ENCODE measurements around the gene ZGLP1. TPM values are rescaled to one million over a fixed set of nuclear protein-coding genes. Genes with fewer than 3 reads are reported as not detected.
A peak's percentile ranks its signal among the peaks of the same experiment; 100 is the strongest.

The ZGLP1 gene
- total and polyA plus RNA-seq, 2 of the 13 experiments (the other 11 are each of a cell fraction or from before 2014, with no cell fraction given) = 2.4 to 3.0 TPM

DNA sequence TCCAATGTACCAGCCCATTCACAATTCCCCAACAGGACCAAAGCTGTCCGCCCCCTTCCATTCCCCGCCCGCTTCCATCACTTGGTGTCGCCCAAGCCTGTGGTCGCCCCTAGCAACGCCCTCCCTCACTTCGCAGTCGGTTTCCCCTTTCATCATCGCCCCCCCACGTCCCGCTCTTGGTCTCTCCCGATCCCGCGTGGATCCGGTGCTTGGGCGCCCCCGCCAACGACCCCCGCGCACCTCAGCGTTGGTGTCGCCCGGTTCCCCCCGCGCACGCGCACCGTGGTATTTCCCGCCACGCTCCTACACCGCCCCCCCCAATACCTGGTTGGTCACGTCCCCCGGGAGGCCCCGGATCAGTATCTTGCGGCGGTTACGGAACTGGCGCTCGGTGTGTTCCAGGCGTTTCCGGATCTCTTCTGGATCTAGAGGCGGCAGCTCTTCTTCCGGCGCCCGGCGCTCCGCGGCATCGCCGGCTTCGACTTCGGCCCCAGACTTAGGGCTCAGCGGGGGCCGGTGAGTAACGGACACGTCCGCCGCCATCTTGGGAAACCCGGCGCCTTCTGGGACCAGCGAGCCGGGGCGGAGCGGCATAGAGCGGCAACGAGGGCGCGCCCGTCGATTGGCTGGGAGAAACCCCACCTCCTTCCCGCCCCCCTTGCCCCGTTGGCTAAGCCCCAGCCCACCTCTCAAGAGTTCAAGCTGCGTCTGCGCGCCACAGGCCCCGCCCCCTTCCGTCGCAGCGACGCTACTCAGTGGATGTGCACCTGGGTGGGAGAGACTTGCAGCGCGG is 23.5 kb upstream of the ZGLP1 start, which contains the start of gene RAVER1 (continued):
- TF ChIP-seq THAP7 (CRISPR knock-in tag; IDR thresholded peaks at IDR 0.05) = no peak
- no peak for TF ChIP-seq JDP2 (CRISPR knock-in tag; IDR thresholded peaks at IDR 0.05; ENCODE audit: borderline replicate concordance)
- TF ChIP-seq TARDBP (CRISPR knock-in tag; IDR thresholded peaks at IDR 0.05) = 0 out of 2 replicates have a peak, but pooled peaks have one; percentile 29
- TF ChIP-seq SMAD3 (CRISPR knock-in tag; IDR thresholded peaks at IDR 0.05) = peak; percentile 55; the same call in 1 of the 2 replicates
- no peak for TF ChIP-seq SIX4 (CRISPR knock-in tag; IDR thresholded peaks at IDR 0.05)
- no peak for TF ChIP-seq ZNF546 (CRISPR knock-in tag; conservative IDR thresholded peaks at IDR 0.05)
- TF ChIP-seq ELK4 (CRISPR knock-in tag; IDR thresholded peaks at IDR 0.05; ENCODE audit: borderline replicate concordance) = no peak
- TF ChIP-seq RFX3 (CRISPR knock-in tag; IDR thresholded peaks at IDR 0.05) = peak; percentile 71
- TF ChIP-seq TRIM22 (IDR thresholded peaks at IDR 0.05) = no peak
- no peak for TF ChIP-seq DNMT3B (CRISPR knock-in tag; conservative IDR thresholded peaks at IDR 0.05)
- peak; percentile 76 for TF ChIP-seq ATF7-NPFF (CRISPR knock-in tag; IDR thresholded peaks at IDR 0.05; ENCODE audit: low read depth)
- no peak for TF ChIP-seq ZNF17 (CRISPR knock-in tag; IDR thresholded peaks at IDR 0.05)
- TF ChIP-seq SMAD9 (CRISPR knock-in tag; IDR thresholded peaks at IDR 0.05) = no peak
- TF ChIP-seq SP5 (CRISPR knock-in tag; IDR thresholded peaks at IDR 0.05; ENCODE audit: borderline replicate concordance, low read depth) = no peak
- TF ChIP-seq MBD4 (IDR thresholded peaks at IDR 0.05; ENCODE audit: borderline replicate concordance, low read length) = no peak
- TF ChIP-seq SALL1 (CRISPR knock-in tag; IDR thresholded peaks at IDR 0.05) = peak; percentile 71; the same call in 1 of the 2 replicates
- peak; percentile 60; the same call in 1 of the 2 replicates for TF ChIP-seq KDM2A (CRISPR knock-in tag; IDR thresholded peaks at IDR 0.05; ENCODE audit: borderline replicate concordance, low read depth)
- TF ChIP-seq, protein P1, sequence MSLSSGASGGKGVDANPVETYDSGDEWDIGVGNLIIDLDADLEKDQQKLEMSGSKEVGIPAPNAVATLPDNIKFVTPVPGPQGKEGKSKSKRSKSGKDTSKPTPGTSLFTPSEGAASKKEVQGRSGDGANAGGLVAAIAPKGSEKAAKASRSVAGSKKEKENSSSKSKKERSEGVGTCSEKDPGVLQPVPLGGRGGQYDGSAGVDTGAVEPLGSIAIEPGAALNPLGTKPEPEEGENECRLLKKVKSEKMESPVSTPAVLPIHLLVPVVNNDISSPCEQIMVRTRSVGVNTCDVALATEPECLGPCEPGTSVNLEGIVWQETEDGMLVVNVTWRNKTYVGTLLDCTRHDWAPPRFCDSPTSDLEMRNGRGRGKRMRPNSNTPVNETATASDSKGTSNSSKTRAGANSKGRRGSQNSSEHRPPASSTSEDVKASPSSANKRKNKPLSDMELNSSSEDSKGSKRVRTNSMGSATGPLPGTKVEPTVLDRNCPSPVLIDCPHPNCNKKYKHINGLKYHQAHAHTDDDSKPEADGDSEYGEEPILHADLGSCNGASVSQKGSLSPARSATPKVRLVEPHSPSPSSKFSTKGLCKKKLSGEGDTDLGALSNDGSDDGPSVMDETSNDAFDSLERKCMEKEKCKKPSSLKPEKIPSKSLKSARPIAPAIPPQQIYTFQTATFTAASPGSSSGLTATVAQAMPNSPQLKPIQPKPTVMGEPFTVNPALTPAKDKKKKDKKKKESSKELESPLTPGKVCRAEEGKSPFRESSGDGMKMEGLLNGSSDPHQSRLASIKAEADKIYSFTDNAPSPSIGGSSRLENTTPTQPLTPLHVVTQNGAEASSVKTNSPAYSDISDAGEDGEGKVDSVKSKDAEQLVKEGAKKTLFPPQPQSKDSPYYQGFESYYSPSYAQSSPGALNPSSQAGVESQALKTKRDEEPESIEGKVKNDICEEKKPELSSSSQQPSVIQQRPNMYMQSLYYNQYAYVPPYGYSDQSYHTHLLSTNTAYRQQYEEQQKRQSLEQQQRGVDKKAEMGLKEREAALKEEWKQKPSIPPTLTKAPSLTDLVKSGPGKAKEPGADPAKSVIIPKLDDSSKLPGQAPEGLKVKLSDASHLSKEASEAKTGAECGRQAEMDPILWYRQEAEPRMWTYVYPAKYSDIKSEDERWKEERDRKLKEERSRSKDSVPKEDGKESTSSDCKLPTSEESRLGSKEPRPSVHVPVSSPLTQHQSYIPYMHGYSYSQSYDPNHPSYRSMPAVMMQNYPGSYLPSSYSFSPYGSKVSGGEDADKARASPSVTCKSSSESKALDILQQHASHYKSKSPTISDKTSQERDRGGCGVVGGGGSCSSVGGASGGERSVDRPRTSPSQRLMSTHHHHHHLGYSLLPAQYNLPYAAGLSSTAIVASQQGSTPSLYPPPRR (CRISPR knock-in tag; IDR thresholded peaks at IDR 0.05; ENCODE audit: borderline replicate concordance) = peak; percentile 54; the same call in 1 of the 2 replicates
- no peak for TF ChIP-seq TBX3 (IDR thresholded peaks at IDR 0.05; ENCODE audit: borderline replicate concordance)
- no peak for TF ChIP-seq KAT2B (IDR thresholded peaks at IDR 0.05; ENCODE audit: borderline replicate concordance, low read depth, low read length)

All from HepG2 (cell line).